ENCODE measurements around the gene KCNC2.

The KCNC2 gene

GRCh38 chr12:75209812-75210138, at the start of gene KCNC2:
Gene KCNC2 (minus strand): TSS chr12:75209839.
- Mint-ChIP-seq H3K27ac (no peak within 1 kb of the TSS), H3K36me3 (no peaks in the 10 kb centered on the region), H3K4me3 (no peak within 1 kb of the TSS), H3K9me3 (peaks cover 4% of the 10 kb centered on the region), H3K27me3 (peaks cover 39% of the 10 kb centered on the region), H3K4me1 (peaks cover 4% of the 10 kb centered on the region)

GRCh38 chr12:75259143-75259542, 49.5 kb upstream of the KCNC2 start:
- H3K27me3 Mint-ChIP-seq: no peaks in the 10 kb centered on the region
- peaks cover 18% of the 10 kb centered on the region for H3K4me1 Mint-ChIP-seq
- no peaks in the 10 kb centered on the region for H3K36me3 Mint-ChIP-seq
- no peak overlapping the region for H3K27ac Mint-ChIP-seq
- H3K4me3 Mint-ChIP-seq: no peak overlapping the region
- H3K9me3 Mint-ChIP-seq: no peaks in the 10 kb centered on the region

GRCh38 chr12:75257510-75257909, 47.9 kb upstream of the KCNC2 start:
- Mint-ChIP-seq H3K4me1 (peaks cover 18% of the 10 kb centered on the region), H3K27me3 (no peaks in the 10 kb centered on the region), H3K9me3 (no peaks in the 10 kb centered on the region), H3K36me3 (no peaks in the 10 kb centered on the region), H3K4me3 (peak overlapping the region; percentile 55), H3K27ac (no peak overlapping the region)

- Mint-ChIP-seq H3K4me1 (no peaks in the 10 kb centered on the region), H3K36me3 (no peaks in the 10 kb centered on the region), H3K9me3 (peaks cover 9% of the 10 kb centered on the region), H3K27me3 (peaks cover 8% of the 10 kb centered on the region), H3K27ac (no peak overlapping the region), H3K4me3 (no peak overlapping the region)
Observed at GRCh38 chr12:75245108-75245507, 35.5 kb upstream of the KCNC2 start.

GRCh38 chr12:75239987-75240386, 30.3 kb upstream of the KCNC2 start:
- H3K9me3 Mint-ChIP-seq: peaks cover 9% of the 10 kb centered on the region

GRCh38 chr12:75236206-75236605, 26.6 kb upstream of the KCNC2 start:
- no peak overlapping the region for H3K4me3 Mint-ChIP-seq
- H3K27ac Mint-ChIP-seq: no peak overlapping the region
- H3K4me1 Mint-ChIP-seq: no peaks in the 10 kb centered on the region
- no peaks in the 10 kb centered on the region for H3K36me3 Mint-ChIP-seq
- peaks cover 4% of the 10 kb centered on the region for H3K27me3 Mint-ChIP-seq
- H3K9me3 Mint-ChIP-seq: peaks cover 10% of the 10 kb centered on the region

More at GRCh38 chr12:75239987-75240386, 30.3 kb upstream of the KCNC2 start:
- Mint-ChIP-seq H3K27ac (no peak overlapping the region), H3K4me3 (no peak overlapping the region), H3K36me3 (no peaks in the 10 kb centered on the region), H3K27me3 (peaks cover 5% of the 10 kb centered on the region), H3K4me1 (no peaks in the 10 kb centered on the region)

- Mint-ChIP-seq H3K36me3 (no peaks in the 10 kb centered on the region), H3K4me1 (no peaks in the 10 kb centered on the region), H3K9me3 (peaks cover 12% of the 10 kb centered on the region), H3K4me3 (no peak overlapping the region), H3K27me3 (peaks cover 2% of the 10 kb centered on the region), H3K27ac (no peak overlapping the region)
Observed at GRCh38 chr12:75227132-75227531, 17.5 kb upstream of the KCNC2 start.

GRCh38 chr12:75212072-75212471, 2.4 kb upstream of the KCNC2 start:
- peaks cover 21% of the 10 kb centered on the region for H3K27me3 Mint-ChIP-seq
- no peak overlapping the region for H3K27ac Mint-ChIP-seq
- peaks cover 4% of the 10 kb centered on the region for H3K9me3 Mint-ChIP-seq

GRCh38 chr12:75208856-75209811, 505 bp downstream of the KCNC2 start:
- Mint-ChIP-seq H3K36me3 (no peaks in the 10 kb centered on the region), H3K9me3 (peaks cover 4% of the 10 kb centered on the region), H3K27me3 (peaks cover 38% of the 10 kb centered on the region)

More at GRCh38 chr12:75212072-75212471, 2.4 kb upstream of the KCNC2 start:
- no peaks in the 10 kb centered on the region for H3K4me1 Mint-ChIP-seq
- H3K36me3 Mint-ChIP-seq: no peaks in the 10 kb centered on the region
- H3K4me3 Mint-ChIP-seq: no peak overlapping the region

GRCh38 chr12:75207338-75208083, 2.1 kb downstream of the KCNC2 start:
- H3K36me3 Mint-ChIP-seq: no peaks in the 10 kb centered on the region

More at GRCh38 chr12:75208856-75209811, 505 bp downstream of the KCNC2 start:
- peaks cover 4% of the 10 kb centered on the region for H3K4me1 Mint-ChIP-seq
- no peak overlapping the region for H3K27ac Mint-ChIP-seq
- no peak overlapping the region for H3K4me3 Mint-ChIP-seq

GRCh38 chr12:75205558-75205957, 4.1 kb downstream of the KCNC2 start:
- Mint-ChIP-seq H3K36me3 (no peaks in the 10 kb centered on the region), H3K4me1 (peaks cover 11% of the 10 kb centered on the region), H3K9me3 (peaks cover 3% of the 10 kb centered on the region), H3K4me3 (no peak overlapping the region), H3K27me3 (peaks cover 39% of the 10 kb centered on the region), H3K27ac (no peak overlapping the region)

More at GRCh38 chr12:75207338-75208083, 2.1 kb downstream of the KCNC2 start:
- Mint-ChIP-seq H3K4me3 (no peak overlapping the region), H3K27me3 (peaks cover 41% of the 10 kb centered on the region), H3K9me3 (peaks cover 4% of the 10 kb centered on the region), H3K27ac (no peak overlapping the region), H3K4me1 (peaks cover 4% of the 10 kb centered on the region)

- no peak overlapping the region for H3K27ac Mint-ChIP-seq
- no peaks in the 10 kb centered on the region for H3K36me3 Mint-ChIP-seq
- no peak overlapping the region for H3K4me3 Mint-ChIP-seq
- peaks cover 4% of the 10 kb centered on the region for H3K9me3 Mint-ChIP-seq
- H3K4me1 Mint-ChIP-seq: peaks cover 7% of the 10 kb centered on the region
- H3K27me3 Mint-ChIP-seq: peaks cover 5% of the 10 kb centered on the region
Observed at GRCh38 chr12:75196865-75197264, 12.8 kb downstream of the KCNC2 start.

GRCh38 chr12:75196408-75196807, 13.2 kb downstream of the KCNC2 start:
- peaks cover 7% of the 10 kb centered on the region for H3K4me1 Mint-ChIP-seq
- peaks cover 4% of the 10 kb centered on the region for H3K9me3 Mint-ChIP-seq
- no peak overlapping the region for H3K4me3 Mint-ChIP-seq
- no peaks in the 10 kb centered on the region for H3K36me3 Mint-ChIP-seq
- H3K27me3 Mint-ChIP-seq: peaks cover 5% of the 10 kb centered on the region
- H3K27ac Mint-ChIP-seq: no peak overlapping the region

GRCh38 chr12:75194250-75194649, 15.4 kb downstream of the KCNC2 start:
- H3K27ac Mint-ChIP-seq: no peak overlapping the region
- H3K9me3 Mint-ChIP-seq: peaks cover 4% of the 10 kb centered on the region
- no peak overlapping the region for H3K4me3 Mint-ChIP-seq
- H3K27me3 Mint-ChIP-seq: peaks cover 5% of the 10 kb centered on the region
- no peaks in the 10 kb centered on the region for H3K4me1 Mint-ChIP-seq
- no peaks in the 10 kb centered on the region for H3K36me3 Mint-ChIP-seq

GRCh38 chr12:75192196-75192595, 17.4 kb downstream of the KCNC2 start:
- H3K4me3 Mint-ChIP-seq: no peak overlapping the region
- H3K27me3 Mint-ChIP-seq: peaks cover 4% of the 10 kb centered on the region

GRCh38 chr12:75190846-75191245, 18.8 kb downstream of the KCNC2 start:
- H3K4me3 Mint-ChIP-seq: no peak overlapping the region
- H3K27me3 Mint-ChIP-seq: peaks cover 3% of the 10 kb centered on the region
- no peaks in the 10 kb centered on the region for H3K36me3 Mint-ChIP-seq
- no peak overlapping the region for H3K27ac Mint-ChIP-seq
- peaks cover 4% of the 10 kb centered on the region for H3K9me3 Mint-ChIP-seq
- H3K4me1 Mint-ChIP-seq: no peaks in the 10 kb centered on the region

More at GRCh38 chr12:75192196-75192595, 17.4 kb downstream of the KCNC2 start:
- H3K27ac Mint-ChIP-seq: no peak overlapping the region
- peaks cover 4% of the 10 kb centered on the region for H3K9me3 Mint-ChIP-seq
- H3K4me1 Mint-ChIP-seq: no peaks in the 10 kb centered on the region
- no peaks in the 10 kb centered on the region for H3K36me3 Mint-ChIP-seq

Data from activated naive CD4-positive, alpha-beta T cell treated with anti-CD3 and anti-CD28 coated beads, Interleukin-2, amount 50 U/mL, for 24 hours (primary cell).